Thyroid gland (tissue), 4 donors: ENCODE measurements around the gene ARIH2. TPM values are rescaled to one million over a fixed set of nuclear protein-coding genes. Genes with fewer than 3 reads are reported as not detected.

Experiments
- DNase-seq, 2 donors: peaks; one replicate each; pipeline ENCODE4 v3.0.0-alpha.2; 2019
- H3K27ac ChIP-seq, 3 donors: fragments of 200-600 bp; sonication (generic); 1 replicate in 2 of 3; 2 replicates in 1 of 3; pipeline ENCODE4 v1.5.1; 2016 to 2019; ENCODE audit warnings: mild to moderate bottlenecking in 1 of 3, moderate library complexity in 1 of 3
- H3K27me3 ChIP-seq: fragments of 200-600 bp; sonication (generic); one replicate; pipeline ENCODE4 v1.5.1; 2019
- H3K36me3 ChIP-seq, 2 donors: fragments of 200-600 bp; sonication (generic); one replicate each; pipeline ENCODE4 v1.5.1; 2016 to 2019
- H3K4me1 ChIP-seq, 2 donors: fragments of 200-600 bp; sonication (generic); one replicate each; pipeline ENCODE4 v1.5.1; 2017 to 2019
- H3K4me3 ChIP-seq, 3 donors: fragments of 200-600 bp; sonication (generic); replicated peaks in 1 of 3; 1 replicate in 2 of 3; 2 replicates in 1 of 3; pipeline ENCODE4 v1.5.1; 2016; ENCODE audit warnings: mild to moderate bottlenecking in 1 of 3
- H3K9me3 ChIP-seq: fragments of 200-600 bp; sonication (generic); one replicate; pipeline ENCODE4 v1.5.1; 2017
- POLR2A ChIP-seq, 2 donors: fragments of 450-650 bp; IDR thresholded peaks; one replicate each; pipeline ENCODE4 v1.6.1; 2017; ENCODE audit warnings: antibody characterized with exemption in 2 of 2, mild to moderate bottlenecking in 2 of 2, moderate library complexity in 1 of 2
- WGBS, 2 donors: methylation state at CpG; one replicate each; pipeline ENCODE4 v1.1.5; 2017; 5-methylcytosine and 5-hydroxymethylcytosine counted together
- intact Hi-C: fragments of 100-400 bp; cut with DNase I; formaldehyde crosslinking; loops from one replicate; pipeline ENCODE4 v1.15.1; 2023
- total RNA-seq, 4 donors: library from RNA; depleted of rRNA; stranded (reverse); fragments of >200 nt; gene quantifications; one replicate each; pipeline ENCODE4 v1.2.3, GENCODE V29; 2016
- TF ChIP-seq, protein P1 (sequence below), 6 experiments: fragments of 200-600 bp in 3 of 6; fragments of 450-650 bp in 3 of 6; sonication (generic) in 3 of 6; IDR thresholded peaks; one replicate each; pipeline ENCODE4 v1.5.1; 2016 to 2019; ENCODE audit warnings: antibody characterized with exemption in 6 of 6, mild to moderate bottlenecking in 2 of 6, inconsistent platforms in 1 of 6, moderate library complexity in 1 of 6

ARIH2 gene
- total RNA-seq, 4 donors from 2014 or later = 108 to 136 (median 117) TPM

DNA sequence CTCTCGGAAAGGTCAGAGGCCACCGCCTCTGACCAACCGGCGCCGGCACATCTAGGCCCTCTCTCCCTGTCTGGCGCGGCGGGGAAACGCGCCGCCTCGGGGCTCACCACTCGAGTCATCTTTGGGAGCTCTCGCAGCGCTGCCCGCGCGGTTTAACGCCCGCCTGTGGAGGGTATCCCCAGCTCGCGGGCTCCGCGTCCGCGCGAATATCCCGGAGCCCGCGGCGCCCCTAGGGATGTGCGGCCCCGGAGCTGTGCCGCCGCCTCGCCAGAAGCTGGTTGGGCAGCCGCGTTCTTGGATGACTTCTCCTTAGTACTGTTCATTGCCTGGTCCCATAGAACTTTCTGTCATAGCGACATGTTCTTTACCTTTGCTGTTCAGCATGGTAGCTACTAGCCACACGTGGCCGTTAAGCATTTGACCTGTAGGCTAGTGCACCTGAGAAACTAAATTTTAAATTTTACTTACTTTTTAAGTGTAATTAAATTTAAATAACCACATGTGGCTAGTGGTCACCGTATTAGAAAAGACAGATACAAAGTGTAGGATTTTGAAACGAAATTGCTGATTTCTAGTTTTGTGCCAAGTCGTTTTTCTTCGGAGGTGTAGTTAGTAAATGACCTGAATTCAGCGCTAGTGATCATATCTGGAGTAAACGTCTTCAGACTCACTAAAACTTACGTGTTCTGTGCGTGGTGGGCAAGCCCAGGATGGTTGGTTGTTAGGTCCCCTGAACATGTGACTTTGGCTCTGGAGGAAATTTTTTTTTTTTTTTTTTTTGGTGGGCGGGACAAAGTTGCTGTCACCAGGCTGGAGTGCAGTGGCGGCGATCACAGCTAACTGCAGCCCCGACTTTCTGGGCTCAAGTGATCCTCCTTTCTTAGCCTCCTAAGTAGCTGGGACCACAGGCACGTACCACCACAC lies 835 bp downstream of the ARIH2 start:
- peak in 1 of 2 donors; percentile 12 for DNase-seq

DNA sequence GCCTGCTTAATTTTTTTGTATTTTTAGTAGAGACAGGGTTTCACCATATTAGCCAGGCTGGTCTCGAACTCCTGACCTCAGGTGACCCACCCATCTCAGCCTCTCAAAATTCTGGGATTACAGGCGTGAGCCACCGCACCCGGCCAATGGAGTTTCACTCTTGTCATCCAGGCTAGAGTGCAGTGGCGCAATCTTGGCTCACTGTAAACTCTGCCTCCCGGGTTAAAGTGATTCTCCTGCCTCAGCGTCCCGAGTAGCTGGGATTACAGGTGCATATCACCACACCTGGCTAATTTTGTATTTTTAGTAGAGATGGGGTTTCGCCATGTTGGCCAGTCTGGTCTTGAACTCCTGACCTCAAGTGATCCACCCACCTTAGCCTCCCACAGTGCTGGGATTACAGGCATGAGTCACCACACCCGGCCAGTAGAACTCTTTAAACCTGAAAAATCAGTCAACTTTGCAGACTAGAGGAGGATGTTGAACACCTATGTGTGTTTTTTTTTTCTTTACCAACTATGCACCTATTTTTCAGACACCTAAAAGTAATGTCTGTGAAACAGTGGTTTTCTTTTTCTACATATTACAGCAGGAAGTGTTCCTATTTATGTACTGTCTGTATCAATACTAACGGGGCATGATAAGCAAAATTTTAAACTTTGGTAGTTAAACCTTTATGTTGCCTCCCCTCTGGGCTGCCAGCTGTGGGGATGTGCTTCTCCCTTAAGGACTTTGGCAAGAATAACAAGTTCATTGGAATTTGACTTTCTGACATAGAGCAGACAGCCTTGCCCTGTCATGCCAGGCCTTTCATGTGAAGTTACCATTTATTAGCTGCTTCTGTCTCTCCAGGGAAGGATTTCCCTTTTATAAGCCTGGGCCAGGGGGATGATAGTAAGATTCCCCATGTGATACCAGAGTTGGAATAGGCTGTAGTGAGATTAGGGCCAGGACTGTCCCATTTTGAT lies 8.1 kb downstream of the ARIH2 start:
- Histone ChIP-seq H3K36me3 (peaks cover 10 to 33% of the 10 kb centered on the region in 2 donors), H3K9me3 (no peaks in the 10 kb centered on the region), H3K4me1 (peaks cover 39 to 43% of the 10 kb centered on the region in 2 donors), H3K27ac (peak overlapping the region; percentile 27 to 48 (median 36)), H3K4me3 (no peak overlapping the region), H3K27me3 (no peaks in the 10 kb centered on the region)
- 77 to 79% methylated on average over 11 of the region's 11 CpGs for WGBS, 2 donors
- peak; percentile 25 to 40 for DNase-seq
- TF ChIP-seq, protein P1, sequence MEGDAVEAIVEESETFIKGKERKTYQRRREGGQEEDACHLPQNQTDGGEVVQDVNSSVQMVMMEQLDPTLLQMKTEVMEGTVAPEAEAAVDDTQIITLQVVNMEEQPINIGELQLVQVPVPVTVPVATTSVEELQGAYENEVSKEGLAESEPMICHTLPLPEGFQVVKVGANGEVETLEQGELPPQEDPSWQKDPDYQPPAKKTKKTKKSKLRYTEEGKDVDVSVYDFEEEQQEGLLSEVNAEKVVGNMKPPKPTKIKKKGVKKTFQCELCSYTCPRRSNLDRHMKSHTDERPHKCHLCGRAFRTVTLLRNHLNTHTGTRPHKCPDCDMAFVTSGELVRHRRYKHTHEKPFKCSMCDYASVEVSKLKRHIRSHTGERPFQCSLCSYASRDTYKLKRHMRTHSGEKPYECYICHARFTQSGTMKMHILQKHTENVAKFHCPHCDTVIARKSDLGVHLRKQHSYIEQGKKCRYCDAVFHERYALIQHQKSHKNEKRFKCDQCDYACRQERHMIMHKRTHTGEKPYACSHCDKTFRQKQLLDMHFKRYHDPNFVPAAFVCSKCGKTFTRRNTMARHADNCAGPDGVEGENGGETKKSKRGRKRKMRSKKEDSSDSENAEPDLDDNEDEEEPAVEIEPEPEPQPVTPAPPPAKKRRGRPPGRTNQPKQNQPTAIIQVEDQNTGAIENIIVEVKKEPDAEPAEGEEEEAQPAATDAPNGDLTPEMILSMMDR (IDR thresholded peaks at IDR 0.05) = no peak
- no peak for TF ChIP-seq POLR2A (IDR thresholded peaks at IDR 0.05)
- intact Hi-C loops = no loop called here

More for the DNA sequence above, 835 bp downstream of the ARIH2 start:
- peaks cover 0 to 8% of the 10 kb centered on the region in 2 donors for H3K36me3 ChIP-seq
- peaks cover 13 to 14% of the 10 kb centered on the region in 2 donors for H3K4me1 ChIP-seq
- WGBS, 2 donors = 3 to 4% methylated on average over 26 to 31 of the region's 54 CpGs
- intact Hi-C loops = no loop called here
- H3K27me3 ChIP-seq = no peaks in the 10 kb centered on the region
- TF ChIP-seq, protein P1 (IDR thresholded peaks at IDR 0.05) = no peak
- no peak for TF ChIP-seq POLR2A (IDR thresholded peaks at IDR 0.05)
- H3K4me3 ChIP-seq = peak overlapping the region; percentile 56 to 99 (median 83)
- H3K9me3 ChIP-seq = no peaks in the 10 kb centered on the region
- H3K27ac ChIP-seq = peak overlapping the region; percentile 85 to 95 (median 94)

DNA sequence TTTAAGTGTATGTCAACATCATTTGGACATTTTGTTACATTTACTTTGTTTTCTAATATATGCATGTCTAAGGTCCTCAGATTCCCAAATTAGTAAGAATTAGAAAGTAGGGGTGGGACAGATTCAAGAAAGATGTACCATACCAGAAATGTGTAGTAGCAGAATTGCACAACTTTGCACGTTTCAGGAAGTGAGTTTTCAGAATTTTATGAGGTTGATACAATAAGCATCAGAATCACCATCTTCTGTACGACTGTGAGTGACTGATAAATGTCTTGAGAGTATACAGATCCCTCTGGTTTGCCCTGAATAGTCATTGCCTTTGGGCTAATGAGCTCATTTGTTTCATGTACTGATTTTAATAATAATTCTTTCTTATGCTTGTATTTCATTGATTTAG lies 9.3 kb downstream of the ARIH2 start:
- Histone ChIP-seq H3K4me1 (peaks cover 37 to 51% of the 10 kb centered on the region in 2 donors), H3K9me3 (no peaks in the 10 kb centered on the region), H3K4me3 (no peak overlapping the region), H3K36me3 (peaks cover 10 to 33% of the 10 kb centered on the region in 2 donors), H3K27ac (peak overlapping the region in 1 of 3 donors; percentile 4), H3K27me3 (no peaks in the 10 kb centered on the region)
- 76 to 77% methylated on average over 2 of the region's 2 CpGs for WGBS, 2 donors
- intact Hi-C loops = no loop called here
- no peak for DNase-seq
- TF ChIP-seq, protein P1 (IDR thresholded peaks at IDR 0.05) = no peak
- no peak for TF ChIP-seq POLR2A (IDR thresholded peaks at IDR 0.05)

DNA sequence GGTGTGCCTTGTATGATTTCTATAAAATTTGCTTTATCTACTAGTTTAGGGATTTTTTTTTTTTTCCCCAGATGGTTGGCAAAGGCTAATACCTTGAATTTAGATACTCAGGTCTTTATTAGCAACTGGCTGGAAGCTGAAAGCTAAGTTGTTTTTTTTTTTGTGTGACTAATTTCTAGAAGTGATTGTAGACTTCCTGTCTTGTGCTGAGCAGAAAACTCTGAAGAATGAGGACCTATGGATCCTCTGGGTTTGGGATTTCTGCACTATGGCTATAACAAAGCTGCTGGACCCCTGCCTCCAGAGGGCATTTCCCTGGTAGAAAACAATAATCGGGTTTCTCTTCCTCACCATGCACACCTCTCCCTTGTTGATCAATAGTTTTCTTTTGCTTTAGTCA lies 10.0 kb downstream of the ARIH2 start:
- no peaks in the 10 kb centered on the region for H3K27me3 ChIP-seq
- H3K4me1 ChIP-seq = peaks cover 37 to 51% of the 10 kb centered on the region in 2 donors
- intact Hi-C loops = no loop called here
- no peak for TF ChIP-seq POLR2A (IDR thresholded peaks at IDR 0.05)
- TF ChIP-seq, protein P1 (IDR thresholded peaks at IDR 0.05) = no peak
- no peak for DNase-seq
- H3K36me3 ChIP-seq = peaks cover 10 to 33% of the 10 kb centered on the region in 2 donors
- WGBS, 2 donors = 61 to 82% methylated on average over 1 of the region's 1 CpG
- H3K9me3 ChIP-seq = no peaks in the 10 kb centered on the region
- H3K4me3 ChIP-seq = no peak overlapping the region
- H3K27ac ChIP-seq = peak overlapping the region in 2 of 3 donors; percentile 4 to 15
